SK-N-SH (cell line): Measurements from ENCODE around the gene TEAD4.

Experiments
- CTCF ChIP-seq: fragments of 200-600 bp; sonication (generic); IDR thresholded peaks from 2 replicates; pipeline ENCODE4 v1.6.1; 2017; ENCODE audit warnings: antibody characterized with exemption, mild to moderate bottlenecking, moderate library complexity
- EP300 ChIP-seq, 2 experiments: IDR thresholded peaks; 2 replicates each; pipeline versions ENCODE4 v1.4.0 to v1.6.1; 2012; ENCODE audit warnings: borderline replicate concordance in 1 of 2, low read depth in 1 of 2, low read length in 1 of 2
- MXI1 ChIP-seq: IDR thresholded peaks from 2 replicates; pipeline ENCODE4 v1.6.1; 2012; ENCODE audit warnings: mild to moderate bottlenecking, low read depth, low read length, improper control_type of control experiment

- no peak for TF ChIP-seq CTCF
- TF ChIP-seq MXI1 = no peak
- TF ChIP-seq EP300 (IDR thresholded peaks at IDR 0.05; ENCODE audit: borderline replicate concordance in 1 of 2, low read depth in 1 of 2, low read length in 1 of 2) = no peak
Measured at GRCh38 chr12:2998789-2999264, 39.6 kb downstream of the TEAD4 start.
